ENCODE results near the gene NTN5. TPM values are rescaled to one million over a fixed set of nuclear protein-coding genes. Genes with fewer than 3 reads are reported as not detected.

NTN5 gene
- total and polyA plus RNA-seq, 9 of the 15 experiments (the other 6 are each of a cell fraction or from before 2014, with no cell fraction given), result not detected

DNA sequence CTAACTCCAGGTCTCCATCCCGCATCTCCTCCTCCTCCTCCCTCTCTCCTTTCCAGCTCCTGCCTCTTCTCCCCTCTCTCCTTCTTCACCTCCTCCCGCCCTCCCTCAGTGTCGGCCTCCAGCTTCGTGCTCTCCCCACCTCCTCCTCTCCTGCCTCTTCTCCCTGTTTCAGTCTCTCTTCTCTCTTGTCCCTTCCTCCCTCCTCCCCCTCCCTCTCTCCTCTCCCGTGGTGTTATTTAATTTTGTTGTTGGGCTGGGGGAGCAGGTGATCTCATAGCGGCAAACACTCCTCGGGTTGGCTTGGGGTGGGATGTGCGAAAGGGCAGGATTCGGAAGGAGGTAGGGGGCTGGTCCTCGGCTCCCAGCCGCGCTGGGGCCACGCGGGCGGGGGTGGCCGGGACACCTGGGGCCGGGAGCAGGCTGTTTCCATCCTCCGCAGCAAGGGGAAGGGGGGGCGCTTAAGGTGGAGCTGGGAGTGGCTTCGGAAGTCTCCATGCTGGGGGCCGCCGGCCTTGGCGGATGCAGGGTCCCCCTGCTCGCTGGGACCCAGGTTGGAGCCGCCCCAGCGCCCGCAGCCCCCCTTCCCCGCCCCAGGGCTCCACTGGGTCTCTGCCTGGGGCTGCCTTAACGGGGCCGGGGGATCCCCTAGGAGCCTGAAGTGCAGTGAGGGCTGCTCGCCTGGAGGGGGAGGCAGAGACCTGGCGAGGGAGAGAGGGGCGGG is 26.7 kb downstream of the NTN5 start, which contains the start of gene CA11 (continued):
- TF ChIP-seq, protein P1, sequence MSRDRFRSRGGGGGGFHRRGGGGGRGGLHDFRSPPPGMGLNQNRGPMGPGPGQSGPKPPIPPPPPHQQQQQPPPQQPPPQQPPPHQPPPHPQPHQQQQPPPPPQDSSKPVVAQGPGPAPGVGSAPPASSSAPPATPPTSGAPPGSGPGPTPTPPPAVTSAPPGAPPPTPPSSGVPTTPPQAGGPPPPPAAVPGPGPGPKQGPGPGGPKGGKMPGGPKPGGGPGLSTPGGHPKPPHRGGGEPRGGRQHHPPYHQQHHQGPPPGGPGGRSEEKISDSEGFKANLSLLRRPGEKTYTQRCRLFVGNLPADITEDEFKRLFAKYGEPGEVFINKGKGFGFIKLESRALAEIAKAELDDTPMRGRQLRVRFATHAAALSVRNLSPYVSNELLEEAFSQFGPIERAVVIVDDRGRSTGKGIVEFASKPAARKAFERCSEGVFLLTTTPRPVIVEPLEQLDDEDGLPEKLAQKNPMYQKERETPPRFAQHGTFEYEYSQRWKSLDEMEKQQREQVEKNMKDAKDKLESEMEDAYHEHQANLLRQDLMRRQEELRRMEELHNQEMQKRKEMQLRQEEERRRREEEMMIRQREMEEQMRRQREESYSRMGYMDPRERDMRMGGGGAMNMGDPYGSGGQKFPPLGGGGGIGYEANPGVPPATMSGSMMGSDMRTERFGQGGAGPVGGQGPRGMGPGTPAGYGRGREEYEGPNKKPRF (IDR thresholded peaks at IDR 0.05; ENCODE audit: low read depth, low read length), result no peak
- 0 out of 2 replicates have a peak, but pooled peaks have one; percentile 39 for TF ChIP-seq MCM3 (IDR thresholded peaks at IDR 0.05)
- no peak for TF ChIP-seq TAF7 (tag; IDR thresholded peaks at IDR 0.05)
- TF ChIP-seq ZNF699 (CRISPR knock-in tag; IDR thresholded peaks at IDR 0.05; ENCODE audit: insufficient replicate concordance), result no peak
- no peak for TF ChIP-seq CBX2 (IDR thresholded peaks at IDR 0.05; ENCODE audit: insufficient read depth, low read length, poor library complexity, severe bottlenecking)
- no peak for TF ChIP-seq SP2 (IDR thresholded peaks at IDR 0.05; ENCODE audit: extremely low read depth, low read depth, low read length, poor library complexity, severe bottlenecking)
- TF ChIP-seq, protein P2, sequence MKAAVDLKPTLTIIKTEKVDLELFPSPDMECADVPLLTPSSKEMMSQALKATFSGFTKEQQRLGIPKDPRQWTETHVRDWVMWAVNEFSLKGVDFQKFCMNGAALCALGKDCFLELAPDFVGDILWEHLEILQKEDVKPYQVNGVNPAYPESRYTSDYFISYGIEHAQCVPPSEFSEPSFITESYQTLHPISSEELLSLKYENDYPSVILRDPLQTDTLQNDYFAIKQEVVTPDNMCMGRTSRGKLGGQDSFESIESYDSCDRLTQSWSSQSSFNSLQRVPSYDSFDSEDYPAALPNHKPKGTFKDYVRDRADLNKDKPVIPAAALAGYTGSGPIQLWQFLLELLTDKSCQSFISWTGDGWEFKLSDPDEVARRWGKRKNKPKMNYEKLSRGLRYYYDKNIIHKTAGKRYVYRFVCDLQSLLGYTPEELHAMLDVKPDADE (conservative IDR thresholded peaks at IDR 0.05; ENCODE audit: control insufficient read depth, low read depth, low read length), result no peak
- no peak for TF ChIP-seq XRCC4 (IDR thresholded peaks at IDR 0.05; ENCODE audit: extremely low read depth, insufficient read depth, insufficient read length)
- TF ChIP-seq, protein P3, sequence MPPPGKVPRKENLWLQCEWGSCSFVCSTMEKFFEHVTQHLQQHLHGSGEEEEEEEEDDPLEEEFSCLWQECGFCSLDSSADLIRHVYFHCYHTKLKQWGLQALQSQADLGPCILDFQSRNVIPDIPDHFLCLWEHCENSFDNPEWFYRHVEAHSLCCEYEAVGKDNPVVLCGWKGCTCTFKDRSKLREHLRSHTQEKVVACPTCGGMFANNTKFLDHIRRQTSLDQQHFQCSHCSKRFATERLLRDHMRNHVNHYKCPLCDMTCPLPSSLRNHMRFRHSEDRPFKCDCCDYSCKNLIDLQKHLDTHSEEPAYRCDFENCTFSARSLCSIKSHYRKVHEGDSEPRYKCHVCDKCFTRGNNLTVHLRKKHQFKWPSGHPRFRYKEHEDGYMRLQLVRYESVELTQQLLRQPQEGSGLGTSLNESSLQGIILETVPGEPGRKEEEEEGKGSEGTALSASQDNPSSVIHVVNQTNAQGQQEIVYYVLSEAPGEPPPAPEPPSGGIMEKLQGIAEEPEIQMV (tag; conservative IDR thresholded peaks at IDR 0.05; ENCODE audit: low read depth), result no peak
- TF ChIP-seq HLTF (IDR thresholded peaks at IDR 0.05), result peak; percentile 97
- TF ChIP-seq SUPT5H (IDR thresholded peaks at IDR 0.05), result peak; percentile 64
- no peak for TF ChIP-seq ZKSCAN1 (IDR thresholded peaks at IDR 0.05; ENCODE audit: low read depth, low read length)
- TF ChIP-seq, protein P4, sequence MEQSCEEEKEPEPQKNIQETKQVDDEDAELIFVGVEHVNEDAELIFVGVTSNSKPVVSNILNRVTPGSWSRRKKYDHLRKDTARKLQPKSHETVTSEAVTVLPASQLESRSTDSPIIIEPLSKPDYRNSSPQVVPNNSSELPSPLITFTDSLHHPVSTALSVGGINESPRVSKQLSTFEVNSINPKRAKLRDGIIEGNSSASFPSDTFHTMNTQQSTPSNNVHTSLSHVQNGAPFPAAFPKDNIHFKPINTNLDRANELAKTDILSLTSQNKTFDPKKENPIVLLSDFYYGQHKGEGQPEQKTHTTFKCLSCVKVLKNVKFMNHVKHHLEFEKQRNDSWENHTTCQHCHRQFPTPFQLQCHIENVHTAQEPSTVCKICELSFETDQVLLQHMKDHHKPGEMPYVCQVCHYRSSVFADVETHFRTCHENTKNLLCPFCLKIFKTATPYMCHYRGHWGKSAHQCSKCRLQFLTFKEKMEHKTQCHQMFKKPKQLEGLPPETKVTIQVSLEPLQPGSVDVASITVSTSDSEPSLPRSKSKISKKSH (CRISPR knock-in tag; IDR thresholded peaks at IDR 0.05), result no peak
- TF ChIP-seq ZNF696 (CRISPR knock-in tag; conservative IDR thresholded peaks at IDR 0.05), result no peak
- TF ChIP-seq, protein P5, sequence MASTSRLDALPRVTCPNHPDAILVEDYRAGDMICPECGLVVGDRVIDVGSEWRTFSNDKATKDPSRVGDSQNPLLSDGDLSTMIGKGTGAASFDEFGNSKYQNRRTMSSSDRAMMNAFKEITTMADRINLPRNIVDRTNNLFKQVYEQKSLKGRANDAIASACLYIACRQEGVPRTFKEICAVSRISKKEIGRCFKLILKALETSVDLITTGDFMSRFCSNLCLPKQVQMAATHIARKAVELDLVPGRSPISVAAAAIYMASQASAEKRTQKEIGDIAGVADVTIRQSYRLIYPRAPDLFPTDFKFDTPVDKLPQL (IDR thresholded peaks at IDR 0.05; ENCODE audit: extremely low read depth, insufficient read length), result no peak
- TF ChIP-seq FOXJ3 (CRISPR knock-in tag; IDR thresholded peaks at IDR 0.05), result no peak
- no peak for TF ChIP-seq CEBPG (CRISPR knock-in tag; IDR thresholded peaks at IDR 0.05)
- TF ChIP-seq CEBPG (tag; conservative IDR thresholded peaks at IDR 0.05 in 1 of 2, IDR thresholded peaks at IDR 0.05 in 1 of 2), result no peak
- TF ChIP-seq, protein P6, sequence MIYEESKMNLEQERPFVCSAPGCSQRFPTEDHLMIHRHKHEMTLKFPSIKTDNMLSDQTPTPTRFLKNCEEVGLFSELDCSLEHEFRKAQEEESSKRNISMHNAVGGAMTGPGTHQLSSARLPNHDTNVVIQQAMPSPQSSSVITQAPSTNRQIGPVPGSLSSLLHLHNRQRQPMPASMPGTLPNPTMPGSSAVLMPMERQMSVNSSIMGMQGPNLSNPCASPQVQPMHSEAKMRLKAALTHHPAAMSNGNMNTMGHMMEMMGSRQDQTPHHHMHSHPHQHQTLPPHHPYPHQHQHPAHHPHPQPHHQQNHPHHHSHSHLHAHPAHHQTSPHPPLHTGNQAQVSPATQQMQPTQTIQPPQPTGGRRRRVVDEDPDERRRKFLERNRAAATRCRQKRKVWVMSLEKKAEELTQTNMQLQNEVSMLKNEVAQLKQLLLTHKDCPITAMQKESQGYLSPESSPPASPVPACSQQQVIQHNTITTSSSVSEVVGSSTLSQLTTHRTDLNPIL (CRISPR knock-in tag; IDR thresholded peaks at IDR 0.05), result no peak
